HuH-7 (cell line): ENCODE data around the gene NDNF.

Experiments
- DNase-seq: peaks from one replicate; pipeline ENCODE4 v3.0.0; 2011; ENCODE audit warnings: low spot score

Gene NDNF

GRCh38 chr4:121070696-121071639 is 1.4 kb downstream of the NDNF start:
- no peak for DNase-seq

GRCh38 chr4:121070274-121070673 is 2.1 kb downstream of the NDNF start:
- DNase-seq = no peak

GRCh38 chr4:121069430-121069829 is 2.9 kb downstream of the NDNF start:
- DNase-seq = no peak

- DNase-seq = no peak
Observed at GRCh38 chr4:121064482-121064881, 7.9 kb downstream of the NDNF start.

- no peak for DNase-seq
Observed at GRCh38 chr4:121062521-121062920, 9.8 kb downstream of the NDNF start.

- no peak for DNase-seq
Observed at GRCh38 chr4:121061861-121062260, 10.5 kb downstream of the NDNF start.

GRCh38 chr4:121061215-121061614 is 11.1 kb downstream of the NDNF start:
- no peak for DNase-seq

GRCh38 chr4:121057466-121057922 is 14.8 kb downstream of the NDNF start:
- DNase-seq = no peak

GRCh38 chr4:121056066-121056465 is 16.3 kb downstream of the NDNF start:
- no peak for DNase-seq

- DNase-seq = no peak
Observed at GRCh38 chr4:121054373-121054772, 18.0 kb downstream of the NDNF start.

GRCh38 chr4:121053601-121054143 is 18.7 kb downstream of the NDNF start:
- DNase-seq = no peak

GRCh38 chr4:121050300-121050699 is 22.0 kb downstream of the NDNF start:
- no peak for DNase-seq

GRCh38 chr4:121049072-121049599 is 23.2 kb downstream of the NDNF start:
- no peak for DNase-seq

GRCh38 chr4:121048165-121048564 is 24.2 kb downstream of the NDNF start:
- no peak for DNase-seq

GRCh38 chr4:121041307-121042090 is 30.8 kb downstream of the NDNF start:
- no peak for DNase-seq

GRCh38 chr4:121034017-121034416 is 38.3 kb downstream of the NDNF start:
- DNase-seq = no peak

GRCh38 chr4:121030711-121031110 is 41.6 kb downstream of the NDNF start:
- DNase-seq = no peak

- DNase-seq = no peak
Observed at GRCh38 chr4:121030131-121030530, 42.2 kb downstream of the NDNF start.

- DNase-seq = no peak
Observed at GRCh38 chr4:121026034-121026433, 46.3 kb downstream of the NDNF start.

- no peak for DNase-seq
Observed at GRCh38 chr4:121025540-121025939, 46.8 kb downstream of the NDNF start.

- no peak for DNase-seq
Observed at GRCh38 chr4:121018543-121018942, 53.8 kb downstream of the NDNF start.

- DNase-seq = peak; percentile 12
Observed at GRCh38 chr4:121016611-121017010, 55.7 kb downstream of the NDNF start.
